ENCODE results near the gene DCTN5. TPM values are rescaled to one million over a fixed set of nuclear protein-coding genes. Genes with fewer than 3 reads are reported as not detected.

The DCTN5 gene
- total RNA-seq, 1 experiment from 2014 or later = 84.8 TPM

- Histone ChIP-seq H4K20me1 (ENCODE audit: insufficient read depth) (peaks cover 39% of the 10 kb centered on the region), H3K9me3 (ENCODE audit: insufficient read depth, low read depth) (no peaks in the 10 kb centered on the region), H3K27me3 (ENCODE audit: insufficient read depth, low read depth) (no peaks in the 10 kb centered on the region), H3K4me2 (peak overlapping the region; percentile 93), H3K4me1 (replicated peaks; ENCODE audit: insufficient read depth) (peaks cover 3% of the 10 kb centered on the region; the same call in 1 of the 2 replicates), H3K4me3 (peak overlapping the region; percentile 96), H3K27ac (peak overlapping the region; percentile 22), H3K9me2 (ENCODE audit: insufficient read depth) (no peaks in the 10 kb centered on the region), H3K36me3 (ENCODE audit: low read depth) (peaks cover 13% of the 10 kb centered on the region), H3K79me2 (ENCODE audit: low read depth) (peaks cover 52% of the 10 kb centered on the region), H2AFZ (peak overlapping the region; percentile 93), H3F3A (ENCODE audit: insufficient read depth, low read depth) (no peaks in the 10 kb centered on the region)
- ChIA-PET CTCF (no interaction called here), POLR2A (ENCODE audit: unreplicated experiment) (interaction anchor here (0.6 kb wide), 1 partner anchor 20 kb away, joined by 5 read pairs; no protein-coding TSS in a partner anchor)
- DNase-seq = no peak
- no peak for TF ChIP-seq CTCF (conservative IDR thresholded peaks at IDR 0.05)
- no peak for TF ChIP-seq EZH2 (IDR thresholded peaks at IDR 0.05; ENCODE audit: low read depth)
- intact Hi-C loops (cut with micrococcal nuclease; ENCODE audit: unreplicated experiment) = loop anchor here (5.0 kb wide), 1 partner anchor 47 kb away; the partner anchor contains the start of genes DCTN5 and PALB2
- TSS peak; percentile 26 for BruUV-seq (replicated peaks)
Observed at GRCh38 chr16:23595246-23595950, 45.9 kb upstream of the DCTN5 start.

- H3K9me2 ChIP-seq (ENCODE audit: insufficient read depth) = no peaks in the 10 kb centered on the region
- H3F3A ChIP-seq (ENCODE audit: insufficient read depth, low read depth) = no peaks in the 10 kb centered on the region
- TF ChIP-seq CTCF (conservative IDR thresholded peaks at IDR 0.05) (peak; percentile 87), EZH2 (IDR thresholded peaks at IDR 0.05; ENCODE audit: low read depth) (no peak)
- BruUV-seq (replicated peaks) = no TSS peak
- peaks cover 13% of the 10 kb centered on the region; the same call in 1 of the 2 replicates for H3K36me3 ChIP-seq (ENCODE audit: low read depth)
- peaks cover 48% of the 10 kb centered on the region for H3K79me2 ChIP-seq (ENCODE audit: low read depth)
- no peaks in the 10 kb centered on the region for H3K27me3 ChIP-seq (ENCODE audit: insufficient read depth, low read depth)
- peak within 1 kb of the TSS; percentile 96 for H3K4me3 ChIP-seq
- ChIA-PET POLR2A (ENCODE audit: unreplicated experiment) (interaction anchor here (0.7 kb wide), 1 partner anchor 96 kb away, joined by 8 read pairs; no protein-coding TSS in a partner anchor), CTCF (interaction anchor here (0.7 to 1.4 kb wide), 2 partner anchors 56 to 234 kb away, joined by 4 to 8 read pairs; no protein-coding TSS in a partner anchor)
- H3K4me2 ChIP-seq = peak within 1 kb of the TSS; percentile 93
- intact Hi-C loops (cut with micrococcal nuclease; ENCODE audit: unreplicated experiment) = loop anchor here (5.0 kb wide), 1 partner anchor 46 kb away; the partner anchor contains the start of genes DCTN5 and PALB2
- H3K27ac ChIP-seq = peak within 1 kb of the TSS; percentile 22
- peaks cover 34% of the 10 kb centered on the region for H4K20me1 ChIP-seq (ENCODE audit: insufficient read depth)
- H3K4me1 ChIP-seq (replicated peaks; ENCODE audit: insufficient read depth) = peaks cover 3% of the 10 kb centered on the region; the same call in 1 of the 2 replicates
- H2AFZ ChIP-seq = peak within 1 kb of the TSS; percentile 93
- DNase-seq = peak; percentile 78 to 92
- H3K9me3 ChIP-seq (ENCODE audit: insufficient read depth, low read depth) = no peaks in the 10 kb centered on the region
Observed at GRCh38 chr16:23595951-23596720, 45.1 kb upstream of the DCTN5 start, which contains the start of gene NDUFAB1. NDUFAB1 (minus strand) TSS chr16:23596316; CDS start chr16:23596290, 26 bp downstream.
